Neural cell (in vitro differentiated cells): ENCODE measurements around the gene ZMYM1.

Experiments
- EZH2 ChIP-seq: fragments of 200-600, 300-800 bp; shearing (Covaris generic), sonication (generic); IDR thresholded peaks from 2 replicates; pipeline ENCODE4 v1.6.1; 2014; ENCODE audit warnings: antibody characterized with exemption, low read length, borderline replicate concordance, mild to moderate bottlenecking; ENCODE audit not compliant: insufficient read depth, poor library complexity, severe bottlenecking
- POLR2AphosphoS5 ChIP-seq: IDR thresholded peaks from 2 replicates; pipeline ENCODE4 v1.6.1; 2012
- RAD21 ChIP-seq: fragments of 450-650 bp; conservative IDR thresholded peaks from 2 replicates; pipeline ENCODE4 v1.6.1; 2014; ENCODE audit warnings: antibody characterized with exemption, mild to moderate bottlenecking, moderate library complexity
- SMC3 ChIP-seq: fragments of 450-650 bp; conservative IDR thresholded peaks from 2 replicates; pipeline ENCODE4 v1.6.1; 2014; ENCODE audit warnings: antibody characterized with exemption, mild to moderate bottlenecking, moderate library complexity; ENCODE audit not compliant: poor library complexity
- TAF1 ChIP-seq: IDR thresholded peaks from 2 replicates; pipeline ENCODE4 v1.6.1; 2012; ENCODE audit warnings: low read depth
- TF ChIP-seq, protein P1 (sequence below): fragments of 450-650 bp; IDR thresholded peaks from 2 replicates; pipeline ENCODE4 v1.5.1; 2014; ENCODE audit warnings: antibody characterized with exemption, mild to moderate bottlenecking, moderate library complexity; ENCODE audit not compliant: poor library complexity, severe bottlenecking

DNA sequence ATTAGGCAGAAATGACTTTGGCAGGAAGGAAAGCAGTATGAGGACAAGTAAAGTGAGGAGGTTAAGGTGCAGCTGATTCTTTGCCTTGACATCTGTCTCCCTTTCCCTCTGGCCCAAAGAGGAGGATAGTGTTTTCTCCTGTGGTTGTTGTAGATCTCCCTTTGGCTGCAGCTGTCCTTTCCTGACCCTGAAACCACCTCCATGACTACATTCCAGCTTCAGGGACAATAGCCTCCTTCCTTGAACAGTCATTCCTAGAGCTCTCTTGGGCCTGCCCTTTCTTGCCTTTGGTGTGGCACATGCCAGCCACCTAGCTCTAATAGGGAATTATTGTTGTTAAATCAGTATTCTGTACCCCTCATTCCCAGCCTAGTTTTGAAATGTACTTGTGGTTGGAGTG lies 6.2 kb downstream of the ZMYM1 start:
- TF ChIP-seq POLR2AphosphoS5 (no peak), SMC3 (no peak), RAD21 (no peak), EZH2 (no peak), TAF1 (no peak)
- TF ChIP-seq, protein P1, sequence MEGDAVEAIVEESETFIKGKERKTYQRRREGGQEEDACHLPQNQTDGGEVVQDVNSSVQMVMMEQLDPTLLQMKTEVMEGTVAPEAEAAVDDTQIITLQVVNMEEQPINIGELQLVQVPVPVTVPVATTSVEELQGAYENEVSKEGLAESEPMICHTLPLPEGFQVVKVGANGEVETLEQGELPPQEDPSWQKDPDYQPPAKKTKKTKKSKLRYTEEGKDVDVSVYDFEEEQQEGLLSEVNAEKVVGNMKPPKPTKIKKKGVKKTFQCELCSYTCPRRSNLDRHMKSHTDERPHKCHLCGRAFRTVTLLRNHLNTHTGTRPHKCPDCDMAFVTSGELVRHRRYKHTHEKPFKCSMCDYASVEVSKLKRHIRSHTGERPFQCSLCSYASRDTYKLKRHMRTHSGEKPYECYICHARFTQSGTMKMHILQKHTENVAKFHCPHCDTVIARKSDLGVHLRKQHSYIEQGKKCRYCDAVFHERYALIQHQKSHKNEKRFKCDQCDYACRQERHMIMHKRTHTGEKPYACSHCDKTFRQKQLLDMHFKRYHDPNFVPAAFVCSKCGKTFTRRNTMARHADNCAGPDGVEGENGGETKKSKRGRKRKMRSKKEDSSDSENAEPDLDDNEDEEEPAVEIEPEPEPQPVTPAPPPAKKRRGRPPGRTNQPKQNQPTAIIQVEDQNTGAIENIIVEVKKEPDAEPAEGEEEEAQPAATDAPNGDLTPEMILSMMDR = no peak
